ENCODE data around the gene CCDC152.

The CCDC152 gene

DNA sequence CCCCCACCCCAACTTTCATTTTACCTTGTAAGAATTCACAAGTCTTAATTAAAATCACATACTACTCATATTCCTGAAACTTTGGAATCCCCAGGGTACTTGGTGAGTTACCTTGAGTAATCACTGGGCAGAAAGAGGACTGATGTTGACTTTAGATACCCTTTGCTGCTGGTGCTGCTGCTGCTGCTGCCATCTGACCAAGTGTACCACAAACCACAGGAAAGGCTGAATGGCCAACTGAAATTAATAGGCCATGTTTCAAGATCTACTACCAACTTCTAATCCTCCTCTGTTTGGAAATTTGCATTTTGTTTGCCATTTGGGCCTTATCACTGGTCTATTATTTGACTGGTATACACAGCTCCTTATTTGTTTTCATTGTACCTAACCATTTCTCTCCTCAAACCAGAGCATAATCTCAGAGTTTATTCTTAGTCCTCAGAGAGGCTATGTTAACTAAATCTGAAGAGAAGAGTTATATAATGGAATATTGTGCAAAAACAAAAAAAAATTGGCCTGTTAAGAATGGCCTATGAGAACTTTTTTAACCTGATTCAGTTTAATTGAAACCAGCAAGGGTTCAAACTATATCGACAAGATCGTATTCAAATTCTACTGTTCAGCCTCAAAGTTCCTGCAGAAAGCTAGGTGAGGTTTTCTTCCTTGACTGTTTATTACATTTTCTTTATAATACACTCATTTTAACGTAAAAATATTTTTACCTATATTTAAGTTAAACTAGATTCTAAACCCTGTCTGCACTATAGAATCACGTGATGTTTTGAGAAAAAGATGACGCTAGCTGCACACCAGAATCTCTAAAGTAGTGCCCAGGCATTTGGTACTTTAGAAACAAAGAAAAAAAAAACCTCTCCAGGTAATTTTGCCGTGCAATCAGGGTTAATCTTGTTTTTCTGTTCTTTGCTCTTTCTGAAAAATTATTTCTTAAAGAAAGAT lies 41.9 kb downstream of the CCDC152 start:
- no peak overlapping the region for H3K4me3 ChIP-seq (ENCODE audit: low read depth, low read length)
- TF ChIP-seq, protein P1, sequence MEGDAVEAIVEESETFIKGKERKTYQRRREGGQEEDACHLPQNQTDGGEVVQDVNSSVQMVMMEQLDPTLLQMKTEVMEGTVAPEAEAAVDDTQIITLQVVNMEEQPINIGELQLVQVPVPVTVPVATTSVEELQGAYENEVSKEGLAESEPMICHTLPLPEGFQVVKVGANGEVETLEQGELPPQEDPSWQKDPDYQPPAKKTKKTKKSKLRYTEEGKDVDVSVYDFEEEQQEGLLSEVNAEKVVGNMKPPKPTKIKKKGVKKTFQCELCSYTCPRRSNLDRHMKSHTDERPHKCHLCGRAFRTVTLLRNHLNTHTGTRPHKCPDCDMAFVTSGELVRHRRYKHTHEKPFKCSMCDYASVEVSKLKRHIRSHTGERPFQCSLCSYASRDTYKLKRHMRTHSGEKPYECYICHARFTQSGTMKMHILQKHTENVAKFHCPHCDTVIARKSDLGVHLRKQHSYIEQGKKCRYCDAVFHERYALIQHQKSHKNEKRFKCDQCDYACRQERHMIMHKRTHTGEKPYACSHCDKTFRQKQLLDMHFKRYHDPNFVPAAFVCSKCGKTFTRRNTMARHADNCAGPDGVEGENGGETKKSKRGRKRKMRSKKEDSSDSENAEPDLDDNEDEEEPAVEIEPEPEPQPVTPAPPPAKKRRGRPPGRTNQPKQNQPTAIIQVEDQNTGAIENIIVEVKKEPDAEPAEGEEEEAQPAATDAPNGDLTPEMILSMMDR (IDR thresholded peaks at IDR 0.05; ENCODE audit: low read depth, low read length, missing control alignments): no peak
- no peak for DNase-seq (ENCODE audit: low read depth)

DNA sequence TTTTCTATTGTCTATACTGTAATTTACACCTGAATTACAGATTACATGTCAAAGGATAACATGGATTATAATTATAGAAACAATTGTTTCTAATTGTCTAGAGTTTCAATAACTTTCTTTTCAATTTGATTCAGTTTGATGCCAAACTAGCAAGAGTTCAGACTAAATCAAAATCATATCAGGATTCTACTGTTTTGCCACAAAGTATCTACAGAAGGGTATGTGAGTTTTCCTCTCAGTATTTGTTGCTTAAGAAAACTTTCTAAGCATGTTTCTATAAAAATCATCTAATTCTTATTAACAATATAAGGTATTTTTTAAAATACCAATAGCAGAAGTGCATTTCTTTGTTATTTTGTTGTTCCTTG lies 42.6 kb downstream of the CCDC152 start:
- DNase-seq (ENCODE audit: low read depth): no peak
- TF ChIP-seq, protein P1 (IDR thresholded peaks at IDR 0.05; ENCODE audit: low read depth, low read length, missing control alignments): no peak
- H3K4me3 ChIP-seq (ENCODE audit: low read depth, low read length): no peak overlapping the region

DNA sequence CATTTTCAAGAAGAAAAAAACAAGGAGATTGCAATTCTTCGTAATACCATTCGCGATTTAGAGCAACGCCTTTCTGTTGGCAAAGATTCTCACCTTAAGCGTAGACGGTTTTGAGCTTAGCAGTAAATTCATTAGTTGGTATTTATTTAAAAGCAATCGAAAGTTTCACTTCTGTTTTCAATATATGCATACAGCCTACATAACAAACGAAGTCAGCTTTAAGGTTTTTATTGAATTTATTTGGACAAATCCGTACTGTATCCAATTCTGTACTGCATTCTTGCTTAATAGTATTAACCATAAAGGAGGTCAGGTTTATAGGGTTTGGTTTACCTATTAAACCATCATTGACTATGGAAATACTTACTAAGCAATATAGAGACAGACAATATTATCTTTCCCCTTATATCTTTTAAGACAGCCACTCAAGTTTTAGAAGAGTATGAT lies 43.1 kb downstream of the CCDC152 start:
- no peak overlapping the region for H3K4me3 ChIP-seq (ENCODE audit: low read depth, low read length)
- DNase-seq (ENCODE audit: low read depth): no peak
- TF ChIP-seq, protein P1 (IDR thresholded peaks at IDR 0.05; ENCODE audit: low read depth, low read length, missing control alignments): no peak

DNA sequence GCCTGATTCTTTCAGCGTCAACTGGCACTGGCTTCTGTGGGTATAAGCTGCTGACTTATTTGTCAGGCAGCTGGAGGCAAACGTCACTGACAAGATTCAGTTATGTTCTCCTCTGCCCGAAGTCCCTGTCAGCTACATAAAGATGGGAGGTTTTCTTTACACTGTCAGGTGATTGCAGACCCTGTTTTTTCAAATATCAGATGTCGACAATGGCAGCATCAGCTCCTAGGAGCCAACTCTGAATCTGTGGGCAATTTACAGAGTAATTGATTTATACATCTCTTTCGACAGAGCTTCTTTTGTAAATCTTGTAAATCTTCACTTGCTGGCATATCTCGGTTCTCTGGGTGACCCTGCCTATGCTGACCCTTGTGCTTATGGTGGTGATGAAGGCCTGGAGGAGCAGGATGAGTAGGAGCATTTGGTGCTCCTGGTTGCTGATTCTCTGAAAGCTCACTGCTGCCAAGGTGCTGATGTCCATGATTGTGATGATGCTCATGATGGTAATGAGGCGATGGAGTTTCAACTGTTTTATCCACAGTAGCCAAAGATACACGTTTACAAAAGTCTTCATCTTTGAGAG lies 44.2 kb downstream of the CCDC152 start:
- H3K4me3 ChIP-seq (ENCODE audit: low read depth, low read length): no peak overlapping the region
- TF ChIP-seq, protein P1 (IDR thresholded peaks at IDR 0.05; ENCODE audit: low read depth, low read length, missing control alignments): no peak
- no peak for DNase-seq (ENCODE audit: low read depth)

DNA sequence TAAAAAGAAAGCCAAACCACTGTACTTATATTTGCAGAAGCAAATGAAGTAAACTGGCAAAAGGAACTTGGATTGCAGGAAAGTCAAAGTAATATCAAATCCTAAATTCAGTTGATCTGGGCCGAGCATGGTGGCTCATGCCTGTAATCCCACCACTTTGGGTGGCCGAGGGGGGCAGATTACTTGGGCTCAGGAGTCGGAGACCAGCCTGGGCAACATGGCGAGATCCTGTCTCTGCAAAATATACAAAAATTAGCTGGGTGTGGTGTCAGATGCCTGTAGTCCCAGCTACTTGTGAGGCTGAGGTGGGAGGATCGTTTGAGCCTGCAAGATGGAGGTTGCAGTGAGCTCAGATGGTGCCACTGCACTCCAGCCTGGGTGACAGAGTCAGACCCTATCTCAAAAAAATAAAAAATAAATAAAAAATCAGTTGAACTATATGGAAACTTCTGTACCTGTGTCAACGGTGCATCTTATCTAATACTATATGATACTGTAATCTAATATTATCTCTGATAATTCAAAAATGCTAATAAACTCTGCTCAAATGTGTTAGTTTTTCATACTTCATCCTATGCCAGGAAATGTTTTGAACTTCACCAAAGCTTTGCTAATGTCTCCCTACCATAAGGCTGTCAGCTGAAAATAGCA lies 45.0 kb downstream of the CCDC152 start:
- H3K4me3 ChIP-seq (ENCODE audit: low read depth, low read length): no peak overlapping the region
- no peak for DNase-seq (ENCODE audit: low read depth)

DNA sequence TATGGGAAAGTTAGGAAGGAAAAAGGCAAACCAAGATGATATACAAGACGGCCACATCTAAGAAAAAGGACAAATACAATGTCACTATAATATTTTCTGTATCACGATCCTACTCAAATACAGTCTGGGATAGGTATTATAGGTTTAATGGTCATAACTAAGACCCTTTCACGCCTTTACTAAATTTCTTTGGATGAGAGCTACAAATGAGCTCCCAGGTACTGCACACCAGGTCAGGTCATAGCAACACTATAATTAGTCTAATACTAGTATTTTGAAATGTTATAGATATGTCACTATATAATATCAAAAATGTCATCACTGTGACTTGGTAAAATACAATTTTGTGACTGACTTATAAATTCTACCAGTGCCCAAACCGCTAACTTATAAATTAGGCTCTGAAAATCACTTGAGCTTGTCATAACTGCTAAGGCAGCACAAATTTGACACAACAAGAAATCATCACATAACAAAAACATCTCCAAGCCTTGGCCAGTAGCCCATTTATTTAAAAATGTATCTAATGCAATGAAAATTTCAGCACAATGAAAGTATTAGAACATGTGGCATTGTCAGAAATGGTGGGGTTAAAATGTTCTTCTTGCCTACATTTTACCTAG lies 48.2 kb downstream of the CCDC152 start:
- H3K4me3 ChIP-seq (ENCODE audit: low read depth, low read length): no peak overlapping the region
- DNase-seq (ENCODE audit: low read depth): no peak
- TF ChIP-seq, protein P1 (IDR thresholded peaks at IDR 0.05; ENCODE audit: low read depth, low read length, missing control alignments): no peak

More for the DNA sequence above, 45.0 kb downstream of the CCDC152 start:
- TF ChIP-seq, protein P1 (IDR thresholded peaks at IDR 0.05; ENCODE audit: low read depth, low read length, missing control alignments): no peak

Measured in GM12864 (cell line).